ENCODE results near the gene DNAJC17.

DNAJC17 gene

DNA sequence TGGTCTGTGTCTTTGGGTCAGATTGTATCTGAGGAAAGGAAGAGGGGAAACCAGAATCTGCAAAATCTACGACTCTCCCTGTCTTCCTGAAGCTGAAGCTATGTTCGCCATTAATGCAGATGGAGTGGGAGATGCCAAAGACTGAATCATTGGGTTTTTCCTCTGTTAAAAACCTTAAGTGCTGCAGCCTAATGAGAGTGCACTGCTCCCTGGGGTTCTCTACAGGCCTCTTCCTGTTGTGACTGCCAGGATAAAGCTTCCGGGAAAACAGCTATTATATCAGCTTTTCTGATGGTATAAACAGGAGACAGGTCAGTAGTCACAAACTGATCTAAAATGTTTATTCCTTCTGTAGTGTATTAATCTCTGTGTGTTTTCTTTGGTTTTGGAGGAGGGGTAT is 76.2 kb downstream of the DNAJC17 start:
- peaks cover 90% of the 10 kb centered on the region for H3K36me3 ChIP-seq
- H3K4me3 ChIP-seq = no peak overlapping the region
- H3K9me3 ChIP-seq = no peaks in the 10 kb centered on the region
- peaks cover 9% of the 10 kb centered on the region for H3K4me1 ChIP-seq
- H3K4me2 ChIP-seq = no peak overlapping the region
- no peaks in the 10 kb centered on the region for H4K20me1 ChIP-seq
- H3K27ac ChIP-seq = no peak overlapping the region
- H3K9ac ChIP-seq = no peak overlapping the region
- H3K27me3 ChIP-seq = no peaks in the 10 kb centered on the region
- no peak for TF ChIP-seq Cebpa-rat (IDR thresholded peaks at IDR 0.05)

DNA sequence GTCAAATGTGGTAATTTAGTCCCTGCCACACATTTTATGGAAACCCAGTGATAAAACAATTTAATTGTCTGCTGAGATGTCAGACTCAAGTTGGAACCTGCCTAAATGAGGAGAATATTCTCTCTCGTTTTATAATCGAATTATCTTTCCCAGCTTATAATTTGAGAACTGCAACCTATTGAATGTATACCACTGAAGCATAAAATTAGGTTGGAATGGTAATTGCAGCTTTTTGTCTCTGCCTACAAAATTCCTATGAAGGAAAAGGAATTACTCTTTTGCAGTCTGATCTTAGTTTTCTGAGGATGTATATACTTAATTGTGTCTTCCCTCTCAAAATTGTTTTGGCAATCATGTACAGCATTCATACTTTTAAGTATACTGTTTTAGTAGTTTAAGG is 83.4 kb downstream of the DNAJC17 start:
- no peak for TF ChIP-seq Cebpa-rat (IDR thresholded peaks at IDR 0.05)
- no peaks in the 10 kb centered on the region for H3K9me3 ChIP-seq
- H3K27me3 ChIP-seq = no peaks in the 10 kb centered on the region
- H3K9ac ChIP-seq = no peak overlapping the region
- no peaks in the 10 kb centered on the region for H3K4me1 ChIP-seq
- H3K27ac ChIP-seq = no peak overlapping the region
- H3K4me3 ChIP-seq = no peak overlapping the region
- no peak overlapping the region for H3K4me2 ChIP-seq
- no peaks in the 10 kb centered on the region for H4K20me1 ChIP-seq
- H3K36me3 ChIP-seq = peaks cover 74% of the 10 kb centered on the region

DNA sequence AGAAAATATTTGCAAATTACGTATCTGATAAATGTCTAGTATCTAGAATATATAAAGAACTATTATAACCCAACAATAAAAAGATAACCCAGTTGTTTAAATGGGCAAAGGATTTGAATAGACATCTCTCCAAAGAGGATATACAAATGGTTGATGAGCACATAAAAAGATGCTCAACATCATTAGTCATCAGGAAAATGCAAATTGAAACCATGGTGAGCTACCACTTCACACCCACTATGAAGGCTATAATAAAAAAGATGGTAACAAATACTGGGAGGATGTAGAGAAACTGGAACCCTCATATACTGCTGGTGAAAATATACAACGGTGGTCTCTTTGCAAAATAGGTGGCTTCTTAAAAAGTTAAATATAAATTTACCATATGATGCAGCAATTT is 84.3 kb downstream of the DNAJC17 start:
- Histone ChIP-seq H3K4me2 (no peak overlapping the region), H4K20me1 (no peaks in the 10 kb centered on the region), H3K9me3 (no peaks in the 10 kb centered on the region), H3K27ac (no peak overlapping the region), H3K27me3 (no peaks in the 10 kb centered on the region), H3K4me1 (no peaks in the 10 kb centered on the region), H3K4me3 (no peak overlapping the region), H3K36me3 (peaks cover 74% of the 10 kb centered on the region), H3K9ac (no peak overlapping the region)
- no peak for TF ChIP-seq Cebpa-rat (IDR thresholded peaks at IDR 0.05)

DNA sequence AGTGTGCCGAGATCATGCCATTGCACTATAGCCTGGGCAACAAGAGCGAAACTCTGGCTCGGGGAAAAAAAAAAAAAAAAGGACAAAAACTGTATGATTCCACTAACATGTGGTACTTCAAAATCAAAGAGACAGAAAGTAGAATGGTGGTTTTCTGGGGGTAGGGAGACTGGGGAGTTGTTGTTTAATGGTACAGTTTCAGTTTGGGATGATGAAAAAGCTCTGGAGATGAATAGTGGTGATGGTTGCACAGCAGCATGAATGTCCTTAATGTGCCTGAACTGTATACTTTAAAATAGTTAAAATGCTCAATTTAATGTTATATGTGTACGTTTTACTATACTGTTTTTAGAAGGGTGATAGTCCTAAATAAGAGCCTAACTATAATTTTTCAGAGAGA is 84.9 kb downstream of the DNAJC17 start:
- Histone ChIP-seq H3K4me3 (no peak overlapping the region), H3K9me3 (no peaks in the 10 kb centered on the region), H3K4me1 (no peaks in the 10 kb centered on the region), H3K36me3 (peaks cover 74% of the 10 kb centered on the region), H4K20me1 (no peaks in the 10 kb centered on the region), H3K27me3 (no peaks in the 10 kb centered on the region), H3K27ac (no peak overlapping the region), H3K4me2 (no peak overlapping the region), H3K9ac (no peak overlapping the region)
- TF ChIP-seq Cebpa-rat (IDR thresholded peaks at IDR 0.05) = no peak

DNA sequence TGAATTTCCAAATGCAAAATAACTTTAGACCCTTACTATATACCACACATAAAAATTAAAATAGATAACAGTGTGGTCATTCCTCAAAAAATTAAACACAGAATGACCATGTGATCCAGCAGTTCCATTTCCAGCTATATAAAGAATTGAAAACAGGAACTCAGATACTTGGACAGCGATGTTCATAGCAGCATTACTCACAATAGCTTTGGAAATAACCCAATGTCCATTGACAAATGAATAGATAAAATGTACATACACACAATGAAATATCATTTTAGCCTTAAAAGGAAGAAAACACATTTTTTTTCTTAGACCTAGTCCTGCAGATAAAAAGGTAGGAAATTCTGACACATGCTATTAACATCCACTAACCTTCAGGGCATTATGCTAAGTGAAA is 85.6 kb downstream of the DNAJC17 start:
- Histone ChIP-seq H3K9me3 (no peaks in the 10 kb centered on the region), H3K27me3 (no peaks in the 10 kb centered on the region), H3K36me3 (peaks cover 76% of the 10 kb centered on the region), H4K20me1 (no peaks in the 10 kb centered on the region), H3K27ac (no peak overlapping the region), H3K4me1 (no peaks in the 10 kb centered on the region), H3K4me3 (no peak overlapping the region), H3K4me2 (no peak overlapping the region), H3K9ac (no peak overlapping the region)
- no peak for TF ChIP-seq Cebpa-rat (IDR thresholded peaks at IDR 0.05)

DNA sequence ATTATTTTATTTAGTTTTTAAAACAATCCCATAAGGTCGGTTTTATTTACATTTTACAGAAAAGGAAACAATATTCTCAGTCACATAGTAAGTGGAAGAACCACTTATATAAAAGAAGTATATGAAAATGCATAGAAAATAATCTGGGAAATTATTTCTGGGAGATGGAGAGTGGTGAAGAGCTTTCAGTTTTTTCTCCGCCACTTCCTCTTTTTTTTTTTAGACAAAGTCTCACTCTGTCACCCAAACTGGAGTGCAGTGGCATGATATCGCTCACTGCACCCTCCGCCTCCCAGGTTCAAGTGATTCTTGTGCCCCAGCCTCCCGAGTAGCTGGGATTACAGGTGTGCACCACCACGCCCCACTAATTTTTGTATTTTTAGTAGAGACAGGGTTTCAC is 91.1 kb downstream of the DNAJC17 start:
- Histone ChIP-seq H3K27me3 (no peaks in the 10 kb centered on the region), H3K27ac (no peak overlapping the region), H3K4me2 (no peak overlapping the region), H3K9ac (no peak overlapping the region), H3K4me1 (peaks cover 6% of the 10 kb centered on the region; the same call in 1 of the 2 replicates), H3K4me3 (no peak overlapping the region), H4K20me1 (no peaks in the 10 kb centered on the region), H3K9me3 (no peaks in the 10 kb centered on the region), H3K36me3 (peaks cover 99% of the 10 kb centered on the region)
- no peak for TF ChIP-seq Cebpa-rat (IDR thresholded peaks at IDR 0.05)
